NCI-H1436 (cell line): ENCODE results near the gene HOMER3.

ENCODE experiments used
- DNase-seq: peaks from one replicate; lab custom pipeline; 2025; lab: John Stamatoyannopoulos, UW

HOMER3 gene

GRCh38 chr19:18900700-18901481 is 40.1 kb downstream of the HOMER3 start:
- DNase-seq, result no peak

GRCh38 chr19:18899624-18900560 is 41.1 kb downstream of the HOMER3 start:
- DNase-seq, result no peak

- DNase-seq, result no peak
Measured at GRCh38 chr19:18898607-18899408, 42.2 kb downstream of the HOMER3 start.

- no peak for DNase-seq
Measured at GRCh38 chr19:18898081-18898606, 42.9 kb downstream of the HOMER3 start.

- DNase-seq, result no peak
Measured at GRCh38 chr19:18897094-18898029, 43.7 kb downstream of the HOMER3 start.

GRCh38 chr19:18896421-18896841 is 44.6 kb downstream of the HOMER3 start:
- DNase-seq, result no peak

DNA sequence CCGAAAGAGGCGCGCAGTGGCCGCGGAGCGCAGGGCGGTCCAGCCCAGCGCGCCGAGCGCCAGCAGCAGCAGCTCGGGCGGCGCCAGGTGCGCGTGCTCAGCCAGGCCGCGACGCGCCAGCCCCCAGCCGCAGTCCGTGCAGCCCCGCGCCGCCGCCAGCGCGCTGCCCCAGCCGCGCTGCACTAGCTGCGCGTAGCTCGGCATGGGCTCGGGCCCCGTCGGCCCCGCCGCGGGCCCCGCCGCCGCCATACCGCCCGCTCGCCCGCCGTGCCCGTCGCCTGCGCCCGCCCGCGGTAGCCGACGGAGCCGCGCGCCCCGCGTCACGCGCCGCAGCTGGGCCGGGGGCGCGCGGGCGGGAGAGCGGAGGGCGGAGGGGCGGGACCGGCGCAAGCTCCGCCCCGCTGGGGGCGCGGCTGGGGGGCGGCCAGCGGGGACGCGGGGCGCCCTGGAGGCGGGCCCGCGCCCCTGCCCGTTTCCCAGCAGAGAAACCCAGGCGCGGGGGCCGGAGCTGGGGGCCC is 45.1 kb downstream of the HOMER3 start, which contains the start of gene CERS1:
Gene CERS1, minus strand, starts transcription at position 335 of the 518 bp plus-strand sequence. Its CDS starts 86 bp downstream, at position 249.
- DNase-seq, result no peak

- DNase-seq, result no peak
Measured at GRCh38 chr19:18895038-18895823, 45.8 kb downstream of the HOMER3 start.

DNA sequence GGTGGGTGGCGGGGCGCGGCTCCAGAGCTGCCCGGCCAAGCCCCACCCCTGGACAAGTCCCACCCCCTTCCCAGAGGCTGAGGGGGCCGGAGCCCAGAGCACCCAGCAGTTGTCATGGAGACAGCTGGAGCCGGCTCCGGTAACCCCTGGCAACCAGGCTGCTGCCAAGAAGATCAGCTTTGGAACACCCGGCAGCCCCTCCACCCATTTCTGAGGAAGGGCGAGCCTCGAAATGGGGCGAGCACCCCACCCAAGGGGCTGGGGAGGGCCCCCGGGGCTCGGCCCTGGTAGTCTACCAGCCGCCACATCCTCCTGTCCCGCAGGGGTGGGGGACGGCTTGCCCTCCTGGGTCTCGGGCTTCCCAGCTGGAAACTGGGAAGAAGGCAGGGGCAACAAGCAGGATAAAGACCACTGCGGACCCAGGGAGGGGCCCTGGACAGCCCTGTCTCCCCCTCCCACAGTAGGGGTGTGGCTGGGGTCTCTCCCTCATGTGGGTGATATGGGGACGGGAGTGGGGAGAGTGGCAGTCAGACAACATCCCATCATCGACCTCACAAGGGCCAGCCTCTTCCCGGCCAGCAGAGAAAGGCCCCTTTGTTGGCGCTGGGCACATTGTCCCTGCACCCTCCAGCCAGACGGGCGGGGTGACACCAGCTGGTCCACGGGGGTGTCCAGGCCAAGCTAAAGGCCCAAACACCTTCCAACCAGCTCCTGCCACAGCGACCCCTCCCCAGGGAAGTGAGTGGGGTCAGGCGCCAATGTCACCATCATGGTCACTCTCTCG is 46.6 kb downstream of the HOMER3 start:
- peak; percentile 59 for DNase-seq

DNA sequence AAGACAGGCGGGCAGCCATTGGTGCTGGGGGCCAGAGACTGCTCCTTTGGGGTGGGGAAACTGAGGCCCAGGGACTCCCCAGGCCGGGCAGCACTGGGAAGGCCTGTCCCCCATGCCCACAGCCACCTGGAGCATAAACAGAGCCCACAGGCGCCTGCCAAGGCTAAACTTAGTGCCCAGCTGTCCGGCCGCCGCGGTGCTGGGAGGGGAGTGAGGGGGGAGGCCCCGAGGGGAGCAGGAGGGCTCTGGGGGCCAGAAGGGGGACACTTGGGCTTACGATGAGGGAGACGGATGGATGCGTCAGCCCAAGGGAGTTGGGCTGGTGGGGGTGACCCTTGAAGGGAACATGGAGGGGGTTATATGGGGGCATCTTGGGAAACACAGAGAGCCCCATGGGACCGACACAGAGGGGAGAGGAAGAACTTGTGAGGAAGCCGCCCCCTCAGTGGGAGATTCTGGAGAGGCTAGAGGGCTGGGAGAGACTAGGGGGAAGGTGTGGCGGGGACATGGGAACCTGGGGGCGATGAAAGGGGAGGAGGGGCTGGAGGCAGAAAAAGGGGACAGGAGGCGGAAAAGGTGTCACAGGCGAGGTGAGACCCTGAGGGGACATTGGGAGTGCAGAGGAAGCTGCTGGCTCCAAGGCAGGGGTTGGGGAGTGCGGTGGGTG is 47.3 kb downstream of the HOMER3 start:
- no peak for DNase-seq

DNA sequence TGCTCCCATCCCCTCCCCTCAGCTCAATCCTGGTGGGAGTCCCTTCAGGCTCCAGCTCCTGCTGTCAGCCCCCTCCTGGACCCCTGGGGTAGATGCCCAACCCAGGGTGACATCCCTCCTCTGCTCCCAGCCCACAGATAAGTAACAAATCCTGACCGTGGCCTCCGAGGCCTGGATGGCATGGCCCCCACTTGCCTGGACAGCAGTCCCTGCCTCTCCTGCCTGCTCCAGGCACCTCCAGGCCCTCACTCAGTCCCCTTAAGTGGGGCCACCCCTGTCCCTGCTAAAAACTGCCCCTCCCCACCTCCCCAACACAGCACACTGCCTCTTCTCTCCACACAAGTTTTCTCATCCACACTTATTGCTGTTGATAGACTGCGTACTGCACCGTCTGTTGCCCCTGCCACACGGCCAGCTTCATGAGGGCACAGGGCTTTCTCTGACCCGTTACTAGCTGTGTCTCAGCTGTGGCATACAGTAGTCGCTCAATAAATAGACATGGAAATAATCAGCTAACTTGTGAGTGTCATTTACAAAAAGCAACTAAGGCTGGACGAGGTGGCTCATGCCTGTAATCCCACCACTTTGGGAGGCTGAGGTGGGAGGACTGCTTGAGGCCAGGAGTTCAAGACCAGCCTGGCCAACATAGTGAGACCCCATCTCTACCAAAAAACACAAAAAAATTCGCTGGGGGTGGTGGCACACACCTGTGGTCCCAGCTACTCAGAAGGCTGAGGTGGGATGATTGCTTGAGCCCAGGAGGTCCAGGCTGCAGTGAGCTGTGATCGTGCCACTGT is 50.9 kb downstream of the HOMER3 start:
- no peak for DNase-seq

DNA sequence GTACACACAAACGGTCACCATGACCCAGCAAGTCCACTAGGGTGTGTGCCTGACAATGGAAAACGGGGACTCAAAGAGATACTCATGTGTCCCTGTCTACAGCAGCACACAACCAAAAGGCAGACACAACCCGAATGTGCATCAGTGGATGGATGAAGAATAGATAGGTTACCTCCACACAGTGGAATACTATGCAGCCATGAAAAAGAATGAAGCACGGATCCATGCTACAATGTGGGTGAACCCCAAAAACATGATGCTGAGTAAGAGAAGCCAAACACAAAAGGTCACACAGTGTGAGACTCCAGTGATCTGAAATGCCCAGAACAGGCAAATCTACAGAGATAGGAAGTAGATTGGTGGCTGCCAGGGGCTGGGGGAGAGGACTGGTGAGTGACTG is 54.0 kb downstream of the HOMER3 start:
- DNase-seq, result no peak

GRCh38 chr19:18883526-18884304 is 57.3 kb downstream of the HOMER3 start:
- DNase-seq, result no peak

GRCh38 chr19:18881491-18881890 is 59.5 kb downstream of the HOMER3 start:
- no peak for DNase-seq

GRCh38 chr19:18879579-18880373 is 61.2 kb downstream of the HOMER3 start:
- DNase-seq, result peak; percentile 56
